ENCODE results near the gene PRKAG2. TPM values are rescaled to one million over a fixed set of nuclear protein-coding genes. Genes with fewer than 3 reads are reported as not detected.

The PRKAG2 gene
- total RNA-seq, 2 donors from 2014 or later = 38.3 to 78.5 TPM

DNA sequence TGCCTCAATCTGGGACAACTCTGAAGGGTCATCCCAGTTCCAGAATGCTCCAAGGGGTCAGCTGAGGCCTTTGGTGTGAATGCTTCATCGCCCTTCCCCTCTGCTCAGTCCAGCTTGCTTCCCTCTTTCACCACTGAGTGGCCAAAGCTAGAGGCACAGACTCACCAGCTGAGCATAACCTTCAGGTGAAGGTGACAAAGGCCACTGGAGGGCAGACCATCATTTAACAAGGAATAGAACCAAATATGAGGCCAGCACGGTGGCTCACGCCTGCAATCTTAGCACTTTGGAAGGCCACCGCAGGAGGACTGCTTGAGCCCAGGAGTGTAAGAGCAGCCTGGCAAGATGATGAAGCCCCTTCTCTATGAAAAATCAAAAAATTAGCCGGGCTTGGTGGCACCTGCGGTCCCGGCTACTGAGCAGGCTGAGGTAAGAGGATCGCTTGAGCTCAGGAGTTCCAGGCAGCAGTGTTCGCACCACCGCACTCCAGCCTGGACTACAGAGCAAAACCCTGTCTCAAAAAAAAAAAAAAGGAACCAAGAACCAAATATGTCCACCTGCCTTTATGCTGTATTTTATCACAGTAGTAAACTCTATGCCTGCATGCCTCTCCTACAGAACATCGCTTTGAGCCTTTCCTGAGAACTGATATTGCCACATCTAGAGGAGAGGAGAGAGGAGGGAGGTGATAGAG, 13.4 kb downstream of the PRKAG2 start:
- no peak for DNase-seq (ENCODE audit: low spot score)
- Histone ChIP-seq H3K9me3 (no peaks in the 10 kb centered on the region), H3K4me1 (ENCODE audit: control insufficient read depth in 1 of 2, low read depth in 2 of 2) (peaks cover 0 to 12% of the 10 kb centered on the region in 2 donors), H3K4me3 (no peak overlapping the region), H3K27ac (no peak overlapping the region), H3K36me3 (no peaks in the 10 kb centered on the region), H3K27me3 (replicated peaks; ENCODE audit: insufficient read depth) (no peaks in the 10 kb centered on the region)
- ATAC-seq (ENCODE audit: insufficient number of reproducible peaks, low FRiP score, low read depth) = no peak
- TF ChIP-seq, protein P1, sequence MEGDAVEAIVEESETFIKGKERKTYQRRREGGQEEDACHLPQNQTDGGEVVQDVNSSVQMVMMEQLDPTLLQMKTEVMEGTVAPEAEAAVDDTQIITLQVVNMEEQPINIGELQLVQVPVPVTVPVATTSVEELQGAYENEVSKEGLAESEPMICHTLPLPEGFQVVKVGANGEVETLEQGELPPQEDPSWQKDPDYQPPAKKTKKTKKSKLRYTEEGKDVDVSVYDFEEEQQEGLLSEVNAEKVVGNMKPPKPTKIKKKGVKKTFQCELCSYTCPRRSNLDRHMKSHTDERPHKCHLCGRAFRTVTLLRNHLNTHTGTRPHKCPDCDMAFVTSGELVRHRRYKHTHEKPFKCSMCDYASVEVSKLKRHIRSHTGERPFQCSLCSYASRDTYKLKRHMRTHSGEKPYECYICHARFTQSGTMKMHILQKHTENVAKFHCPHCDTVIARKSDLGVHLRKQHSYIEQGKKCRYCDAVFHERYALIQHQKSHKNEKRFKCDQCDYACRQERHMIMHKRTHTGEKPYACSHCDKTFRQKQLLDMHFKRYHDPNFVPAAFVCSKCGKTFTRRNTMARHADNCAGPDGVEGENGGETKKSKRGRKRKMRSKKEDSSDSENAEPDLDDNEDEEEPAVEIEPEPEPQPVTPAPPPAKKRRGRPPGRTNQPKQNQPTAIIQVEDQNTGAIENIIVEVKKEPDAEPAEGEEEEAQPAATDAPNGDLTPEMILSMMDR (IDR thresholded peaks at IDR 0.05) = no peak

DNA sequence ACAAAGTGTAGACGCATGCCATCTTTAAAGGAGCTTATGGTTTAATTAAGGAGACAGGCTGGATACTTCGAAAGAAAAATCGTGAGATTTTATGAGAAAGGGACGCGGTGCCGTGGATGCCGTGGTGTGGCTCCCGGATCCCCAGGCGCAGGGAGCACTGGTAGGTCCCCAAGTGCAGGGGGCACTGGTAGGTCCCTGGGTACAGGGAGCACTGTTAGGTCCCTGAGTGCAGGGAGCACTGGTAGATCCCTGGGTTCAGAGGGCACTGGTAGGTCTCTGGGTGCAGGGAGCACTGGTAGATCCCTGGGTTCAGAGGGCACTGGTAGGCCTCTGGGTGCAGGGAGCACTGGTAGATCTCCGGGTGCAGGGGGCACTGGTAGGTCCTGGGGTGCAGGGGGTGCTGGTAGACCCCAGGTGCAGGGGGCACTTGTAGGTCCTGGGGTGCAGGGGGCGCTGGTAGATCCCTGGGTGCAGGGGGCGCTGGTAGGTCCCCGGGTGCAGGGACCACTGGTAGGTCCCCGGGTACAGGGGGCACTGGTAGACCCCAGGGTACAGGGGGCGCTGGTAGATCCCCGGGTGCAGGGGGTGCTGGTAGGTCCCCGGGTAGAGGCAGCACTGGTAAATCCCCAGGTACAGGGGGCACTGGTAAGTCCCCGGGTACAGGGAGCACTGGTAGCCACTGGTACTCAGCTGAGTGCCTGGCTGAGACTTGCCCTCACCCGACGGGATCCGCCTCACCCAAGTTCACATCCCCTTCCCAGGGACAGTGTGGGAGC, 14.1 kb downstream of the PRKAG2 start:
- Histone ChIP-seq H3K27ac (no peak overlapping the region), H3K9me3 (no peaks in the 10 kb centered on the region), H3K27me3 (replicated peaks; ENCODE audit: insufficient read depth) (no peaks in the 10 kb centered on the region), H3K4me3 (no peak overlapping the region), H3K4me1 (ENCODE audit: control insufficient read depth in 1 of 2, low read depth in 2 of 2) (peaks cover 0 to 4% of the 10 kb centered on the region in 2 donors), H3K36me3 (no peaks in the 10 kb centered on the region)
- ATAC-seq (ENCODE audit: insufficient number of reproducible peaks, low FRiP score, low read depth) (no peak), DNase-seq (ENCODE audit: low spot score) (no peak)
- TF ChIP-seq, protein P1 (IDR thresholded peaks at IDR 0.05) = no peak

DNA sequence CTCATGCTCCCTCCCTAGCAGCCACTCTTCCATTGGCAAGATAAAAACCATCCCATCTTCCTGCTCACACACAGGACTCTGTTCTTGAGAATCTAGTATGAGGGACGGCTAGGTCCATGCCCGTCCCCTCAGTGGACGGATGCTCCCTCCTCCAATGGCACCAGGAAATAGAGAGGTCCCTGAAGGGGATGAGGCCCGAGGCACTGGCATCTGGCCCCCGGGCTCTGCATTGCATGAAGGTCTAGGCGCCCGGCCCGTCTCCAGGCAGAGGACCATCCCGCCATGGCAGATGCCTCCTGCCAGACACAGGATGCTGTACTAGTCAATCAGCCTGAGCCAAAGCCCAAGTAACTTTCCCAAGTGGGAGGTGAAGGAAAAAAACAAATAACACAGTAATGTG, 15.0 kb downstream of the PRKAG2 start:
- no peak for DNase-seq (ENCODE audit: low spot score)
- no peaks in the 10 kb centered on the region for H3K9me3 ChIP-seq
- H3K36me3 ChIP-seq = no peaks in the 10 kb centered on the region
- H3K27ac ChIP-seq = no peak overlapping the region
- no peaks in the 10 kb centered on the region for H3K27me3 ChIP-seq (replicated peaks; ENCODE audit: insufficient read depth)
- H3K4me3 ChIP-seq = no peak overlapping the region
- TF ChIP-seq, protein P1 (IDR thresholded peaks at IDR 0.05) = no peak
- H3K4me1 ChIP-seq (ENCODE audit: control insufficient read depth in 1 of 2, low read depth in 2 of 2) = no peaks in the 10 kb centered on the region
- no peak for ATAC-seq (ENCODE audit: insufficient number of reproducible peaks, low FRiP score, low read depth)

DNA sequence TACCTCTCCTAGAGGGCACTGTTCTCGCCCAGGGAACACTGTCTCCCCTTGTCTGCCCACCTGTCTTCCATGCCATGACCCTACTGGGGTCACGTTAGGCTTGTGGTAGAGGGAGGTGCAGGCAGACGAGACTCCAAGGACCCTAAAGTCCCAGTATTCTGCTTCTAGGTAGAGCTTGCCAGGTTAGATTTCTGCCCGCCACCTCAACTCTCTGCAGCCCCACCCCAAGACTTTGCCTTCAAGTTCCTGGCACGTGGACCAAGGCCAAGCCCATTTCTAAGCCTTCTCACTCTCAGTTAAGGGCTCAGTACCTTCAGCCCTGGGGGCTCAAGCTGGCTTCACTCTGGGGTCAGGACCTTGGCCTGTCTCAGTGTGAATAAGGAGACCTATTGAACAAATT, 16.1 kb downstream of the PRKAG2 start:
- Histone ChIP-seq H3K36me3 (no peaks in the 10 kb centered on the region), H3K27ac (no peak overlapping the region), H3K27me3 (replicated peaks; ENCODE audit: insufficient read depth) (no peaks in the 10 kb centered on the region), H3K4me3 (no peak overlapping the region), H3K4me1 (ENCODE audit: control insufficient read depth in 1 of 2, low read depth in 2 of 2) (no peaks in the 10 kb centered on the region), H3K9me3 (no peaks in the 10 kb centered on the region)
- DNase-seq (ENCODE audit: low spot score) (no peak), ATAC-seq (ENCODE audit: insufficient number of reproducible peaks, low FRiP score, low read depth) (no peak)
- TF ChIP-seq, protein P1 (IDR thresholded peaks at IDR 0.05) = no peak

DNA sequence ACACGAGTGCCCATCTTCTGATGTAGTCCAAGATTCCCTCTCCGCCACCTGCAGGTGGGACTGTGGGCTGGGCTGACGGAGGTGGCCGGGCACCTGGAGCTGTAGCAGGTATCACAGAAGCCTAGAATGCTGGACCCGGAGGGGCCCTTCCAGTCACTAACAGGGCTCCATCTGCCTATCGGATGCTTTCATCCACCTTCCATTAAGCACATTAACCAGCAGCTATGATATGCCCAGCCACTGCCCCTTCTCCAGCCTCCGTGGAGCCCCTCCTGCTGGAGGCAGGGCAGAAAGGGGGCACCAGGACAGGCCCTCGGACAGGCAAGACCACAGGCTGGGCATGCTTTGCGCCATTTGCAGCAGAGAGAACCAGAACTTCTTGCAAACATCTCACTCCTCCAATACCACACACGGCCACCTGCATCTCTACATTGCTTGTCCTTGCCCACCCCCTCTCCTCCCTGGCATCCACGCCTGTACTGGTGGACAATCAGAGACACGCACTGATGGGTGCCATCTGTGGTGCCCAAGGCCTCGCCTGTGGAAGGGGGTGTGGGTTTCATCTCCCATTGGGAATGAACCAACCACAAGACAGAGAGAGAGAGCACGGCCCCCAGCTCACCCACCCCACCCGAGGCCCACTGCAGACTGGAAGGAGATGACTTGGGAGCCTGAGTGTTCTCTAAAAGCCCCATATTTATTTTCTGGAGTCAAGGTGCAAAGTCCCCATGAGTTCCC, 16.8 kb downstream of the PRKAG2 start:
- Histone ChIP-seq H3K36me3 (no peaks in the 10 kb centered on the region), H3K27me3 (replicated peaks; ENCODE audit: insufficient read depth) (no peaks in the 10 kb centered on the region), H3K9me3 (no peaks in the 10 kb centered on the region), H3K4me1 (ENCODE audit: control insufficient read depth in 1 of 2, low read depth in 2 of 2) (no peaks in the 10 kb centered on the region), H3K27ac (no peak overlapping the region), H3K4me3 (no peak overlapping the region)
- DNase-seq (ENCODE audit: low spot score) (no peak), ATAC-seq (ENCODE audit: insufficient number of reproducible peaks, low FRiP score, low read depth) (no peak)
- TF ChIP-seq, protein P1 (IDR thresholded peaks at IDR 0.05) = no peak
